Activated CD4-positive, alpha-beta T cell treated with anti-CD3 and anti-CD28 coated beads, Interleukin-2, amount 50 U/mL, for 48 hours (primary cell): ENCODE data around the gene EXOC4.
"Not testable (repeated sequence)": the region's sequence is repeated elsewhere in the genome, so short reads cannot be mapped to it uniquely, and the experiment has no call there.

ENCODE experiments used
- DNase-seq, 2 experiments: peaks; one replicate each; pipeline ENCODE4 v3.0.0-alpha.2; 2020

Gene EXOC4

DNA sequence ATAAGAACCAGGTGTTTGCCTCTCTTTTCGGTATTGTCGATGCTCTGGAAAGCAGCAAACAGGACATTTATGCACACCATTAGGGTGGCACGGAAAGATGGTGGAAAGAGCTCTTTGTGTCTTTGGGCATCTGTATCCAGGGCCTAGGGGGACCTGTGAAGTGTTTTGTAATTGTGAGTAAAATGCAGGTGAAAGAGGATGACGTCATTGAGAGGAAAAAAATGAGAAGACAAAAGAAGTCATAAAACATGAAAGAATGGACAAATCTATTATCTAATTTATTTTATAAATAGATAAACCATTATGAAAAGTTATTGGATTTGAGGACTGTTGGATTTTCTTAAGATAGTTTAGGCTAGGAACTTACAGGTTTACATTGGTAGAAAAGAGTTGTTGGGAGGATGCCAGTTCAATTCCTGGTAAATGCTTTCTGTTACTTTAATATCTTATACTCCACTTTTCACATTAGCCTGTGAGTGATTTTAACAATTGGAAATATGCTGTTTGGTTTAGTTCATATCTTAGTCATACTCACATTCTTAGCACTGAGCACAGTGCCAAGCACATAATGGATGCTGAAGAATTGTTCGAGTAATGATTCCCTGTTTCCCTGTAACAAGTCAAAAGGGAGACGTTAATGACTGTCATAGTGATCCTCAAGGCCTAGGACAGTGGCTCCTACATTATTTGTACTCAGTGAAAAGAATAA is 62.6 kb downstream of the EXOC4 start:
- DNase-seq, result no peak

DNA sequence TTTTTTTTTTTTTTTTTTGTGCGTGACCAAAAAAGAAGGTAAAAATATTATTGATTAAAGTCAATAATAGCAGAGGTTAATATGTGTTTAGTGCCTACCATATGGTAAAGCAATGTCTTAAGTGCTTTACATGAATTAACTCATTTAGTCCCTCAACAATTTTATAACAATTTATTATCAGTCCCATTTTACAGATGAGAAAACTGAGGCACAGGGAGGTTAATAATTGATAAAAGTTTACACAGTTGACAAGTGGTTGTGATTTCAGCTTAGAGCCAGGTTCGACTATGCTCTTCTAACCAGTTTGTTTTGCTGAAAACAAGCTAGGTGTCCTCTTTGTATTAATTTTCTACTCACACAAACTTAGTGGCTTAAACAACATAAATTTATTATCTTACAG is 67.0 kb downstream of the EXOC4 start:
- DNase-seq, result no peak

DNA sequence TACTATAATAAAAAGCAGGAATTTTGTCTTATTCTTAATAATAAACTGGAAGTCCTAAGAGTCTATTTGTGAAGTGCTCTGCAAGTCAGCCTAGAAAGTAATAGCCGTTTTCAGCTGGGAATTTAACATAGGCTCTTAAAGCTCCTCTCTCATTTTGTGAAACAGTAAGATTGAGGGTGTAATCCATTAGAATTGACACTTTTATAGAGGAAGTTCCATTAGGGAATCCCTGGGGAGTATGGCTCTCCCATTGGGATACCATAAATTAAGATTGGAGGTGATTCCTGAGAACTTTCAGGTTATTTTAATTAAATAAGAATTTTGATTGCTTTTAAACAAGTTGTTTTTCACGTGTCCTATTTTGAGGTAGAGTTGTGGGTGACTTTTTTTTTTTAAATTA is 68.0 kb downstream of the EXOC4 start:
- DNase-seq, result no peak

GRCh38 chr7:133321366-133321765 is 68.5 kb downstream of the EXOC4 start:
- not testable (repeated sequence) for DNase-seq

DNA sequence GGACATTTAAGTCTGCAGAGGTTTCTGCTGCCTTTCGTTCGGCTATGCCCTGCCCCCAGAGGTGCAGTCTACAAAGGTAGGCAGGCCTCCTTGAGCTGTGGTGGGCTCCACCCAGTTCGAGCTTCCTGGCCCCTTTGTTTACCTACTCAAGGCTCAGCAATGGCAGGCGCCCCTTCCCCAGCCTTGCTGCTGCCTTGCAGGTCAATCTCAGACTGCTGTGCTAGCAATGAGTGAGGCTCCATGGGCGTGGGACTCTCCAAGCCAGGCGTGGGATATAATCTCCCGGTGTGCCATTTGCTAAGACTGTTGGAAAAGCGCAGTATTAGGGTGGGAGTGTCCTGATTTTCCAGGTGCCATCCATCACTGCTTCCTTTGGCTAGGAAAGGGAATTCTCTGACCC is 73.9 kb downstream of the EXOC4 start:
- not testable (repeated sequence) for DNase-seq

- DNase-seq, result not testable (repeated sequence)
These were observed 75.1 kb downstream of the EXOC4 start for GRCh38 chr7:133328021-133328420.

DNA sequence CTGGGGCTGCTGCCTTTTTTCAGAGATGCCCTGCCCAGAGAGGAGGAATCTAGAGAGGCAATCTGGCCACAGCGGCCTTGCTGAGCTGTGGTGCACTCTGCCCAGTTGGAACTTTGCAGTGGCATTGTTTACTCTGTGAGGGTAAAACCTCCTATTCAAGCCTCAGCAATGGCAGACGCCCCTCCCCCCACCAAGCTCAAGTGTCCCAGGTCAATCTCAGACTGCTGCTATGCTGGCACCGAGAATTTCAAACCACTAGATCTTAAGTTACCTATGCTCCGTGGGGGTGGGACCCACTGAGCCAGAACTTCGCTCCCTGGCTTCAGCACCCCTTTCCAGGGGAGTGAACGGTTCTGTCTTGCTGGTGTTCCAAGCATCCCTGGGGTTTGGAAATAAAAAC is 77.2 kb downstream of the EXOC4 start:
- DNase-seq, result no peak

DNA sequence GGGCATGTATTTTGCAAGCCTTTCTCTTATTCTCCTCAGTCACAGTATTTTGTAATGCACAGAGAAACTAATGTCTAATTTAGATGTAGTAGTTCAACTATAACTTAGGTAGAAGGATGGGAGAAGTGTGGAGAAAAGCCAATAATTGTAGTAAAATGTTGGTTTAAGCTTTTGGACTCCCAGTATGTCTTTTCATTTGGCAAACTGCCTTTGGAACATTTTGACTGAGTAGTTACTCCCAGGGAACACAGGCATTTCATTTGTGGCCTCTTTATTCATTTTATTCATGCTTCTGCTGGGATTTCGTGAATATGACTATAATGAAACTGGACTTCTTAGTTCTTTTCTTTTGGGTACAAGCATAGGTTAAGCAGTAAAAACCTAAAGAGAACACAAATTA is 79.0 kb downstream of the EXOC4 start:
- DNase-seq, result no peak

GRCh38 chr7:133339772-133340171 is 86.9 kb downstream of the EXOC4 start:
- DNase-seq, result no peak

- no peak for DNase-seq
These were observed 91.4 kb downstream of the EXOC4 start for GRCh38 chr7:133344275-133344674.

DNA sequence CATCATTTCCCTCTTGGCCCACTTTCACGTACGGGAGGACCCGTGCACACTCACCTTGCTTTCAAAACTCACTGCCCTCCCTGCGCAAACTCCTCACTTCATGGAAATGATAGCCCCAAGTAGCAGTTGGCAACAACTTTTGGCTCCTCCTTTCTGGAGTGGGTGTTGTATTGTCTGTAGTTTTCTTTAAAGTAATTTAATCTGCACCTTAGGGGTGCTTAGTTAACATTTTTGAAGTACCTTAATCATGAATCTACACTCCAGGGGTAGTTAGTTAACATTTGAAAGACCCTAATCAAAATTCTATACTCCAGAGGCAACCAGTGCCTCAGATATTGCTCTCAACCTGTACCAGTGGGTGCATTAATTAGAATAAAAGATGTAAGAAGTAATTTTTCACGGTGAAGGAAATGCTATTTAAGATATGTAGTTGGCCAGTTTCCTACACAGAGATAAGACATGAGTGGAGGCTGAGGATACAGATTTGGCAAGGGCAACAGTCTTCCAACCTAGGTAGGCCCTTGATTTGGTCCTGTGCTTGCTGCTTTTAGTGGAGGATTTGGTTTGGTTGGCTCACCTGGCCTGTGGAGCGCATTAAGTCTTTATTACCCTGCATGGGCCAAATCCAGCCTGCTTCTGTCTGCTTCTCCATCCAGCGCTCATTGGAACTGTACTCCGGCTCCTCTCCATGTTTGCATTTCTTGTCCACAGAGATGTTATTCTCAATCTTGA is 93.0 kb downstream of the EXOC4 start:
- no peak for DNase-seq

DNA sequence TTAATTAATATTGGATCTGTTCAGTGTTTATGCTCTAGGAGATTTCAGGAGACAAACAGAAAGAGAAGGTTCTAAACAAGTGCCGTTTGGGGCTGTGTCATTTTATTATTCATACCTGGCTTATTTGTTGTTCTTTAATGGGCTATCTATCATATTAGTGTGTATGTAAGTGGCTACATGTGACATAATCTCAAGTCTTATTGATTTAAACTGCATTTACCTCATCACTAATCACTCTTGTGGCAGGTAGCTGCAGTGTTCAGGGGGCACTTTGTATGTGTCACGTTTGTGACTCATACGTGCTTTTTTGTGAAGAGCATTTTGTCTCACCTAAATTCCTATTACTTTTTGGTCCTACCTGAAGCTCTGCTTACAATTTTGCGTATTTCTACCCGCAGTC is 95.4 kb downstream of the EXOC4 start:
- DNase-seq, result no peak

GRCh38 chr7:133349101-133349500 is 96.2 kb downstream of the EXOC4 start:
- DNase-seq, result no peak

DNA sequence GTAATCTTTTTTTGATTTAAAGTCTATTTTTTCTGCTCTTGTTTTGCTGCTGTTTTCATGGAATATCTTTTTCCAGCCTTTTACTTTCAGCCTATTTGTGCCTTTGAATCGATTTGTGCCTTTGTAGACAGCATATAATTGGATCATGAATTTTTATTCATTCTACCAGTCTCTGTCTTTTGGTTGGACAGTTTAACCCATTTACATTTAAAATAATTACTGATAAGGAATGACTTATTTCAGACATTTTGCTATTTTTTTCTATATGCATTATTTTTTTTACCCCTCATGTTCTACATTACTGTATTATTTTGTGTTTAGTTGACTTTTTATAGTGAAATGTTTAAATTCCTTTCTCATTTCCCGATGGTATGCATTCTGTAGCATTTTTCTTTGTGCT is 99.6 kb downstream of the EXOC4 start:
- no peak for DNase-seq

DNA sequence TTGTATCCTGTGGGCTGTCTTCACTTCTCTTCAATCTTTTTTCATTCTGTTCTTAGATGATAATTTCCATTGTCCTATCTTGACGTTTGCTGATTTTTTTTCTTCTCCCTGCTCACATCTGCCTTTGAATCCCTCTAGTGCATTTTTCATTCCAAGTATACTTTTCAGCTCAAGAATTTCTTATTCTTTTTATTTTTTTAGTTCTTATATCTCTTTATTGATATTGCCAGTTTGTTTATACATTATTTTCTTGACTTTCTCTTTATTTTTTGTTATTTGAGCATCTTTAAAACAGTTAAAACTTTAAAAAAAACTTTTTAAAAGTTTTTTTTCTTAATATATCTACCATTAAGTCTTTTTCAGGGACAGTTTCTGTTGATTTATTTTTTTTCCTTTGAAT is 100.9 kb downstream of the EXOC4 start:
- no peak for DNase-seq

DNA sequence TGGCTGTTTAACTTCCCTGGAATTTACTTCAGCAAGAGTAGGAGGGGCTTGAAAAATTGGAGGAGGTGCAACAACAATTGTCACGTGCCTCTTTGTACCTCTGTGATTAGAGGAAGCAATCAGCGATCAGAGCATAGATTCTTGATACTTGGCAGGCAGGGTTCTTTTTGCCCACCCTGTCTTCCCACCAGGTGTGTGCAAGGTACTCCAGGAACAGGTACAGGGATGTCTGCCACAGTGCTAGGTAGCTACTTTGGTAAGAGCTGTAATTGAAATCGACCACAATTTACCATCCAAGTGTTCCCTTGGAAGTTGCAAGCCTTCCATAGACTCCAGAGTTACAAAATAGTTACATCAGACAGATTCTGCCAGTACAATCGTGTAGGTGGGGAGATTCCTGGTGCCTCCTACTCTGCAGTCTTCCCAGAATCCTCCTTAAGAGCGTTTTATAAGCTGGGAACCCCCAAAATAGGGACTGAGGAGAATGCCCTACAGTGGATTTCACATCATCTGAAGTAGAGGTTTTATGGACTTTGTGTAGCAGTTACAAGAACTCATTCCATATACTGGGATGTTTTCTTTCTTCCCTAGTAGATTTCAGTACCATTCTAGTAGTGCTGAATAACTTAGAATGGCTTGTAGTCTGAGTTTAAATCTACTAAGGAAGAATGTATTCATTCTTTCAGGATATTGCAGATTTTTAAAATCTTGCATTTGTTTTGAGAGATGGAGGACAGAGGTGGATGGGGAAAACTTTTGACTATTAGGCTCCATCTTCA is 101.9 kb downstream of the EXOC4 start:
- DNase-seq, result no peak

- DNase-seq, result no peak
These were observed 102.4 kb downstream of the EXOC4 start for GRCh38 chr7:133355325-133355708.

GRCh38 chr7:133355822-133356221 is 102.9 kb downstream of the EXOC4 start:
- DNase-seq, result no peak

DNA sequence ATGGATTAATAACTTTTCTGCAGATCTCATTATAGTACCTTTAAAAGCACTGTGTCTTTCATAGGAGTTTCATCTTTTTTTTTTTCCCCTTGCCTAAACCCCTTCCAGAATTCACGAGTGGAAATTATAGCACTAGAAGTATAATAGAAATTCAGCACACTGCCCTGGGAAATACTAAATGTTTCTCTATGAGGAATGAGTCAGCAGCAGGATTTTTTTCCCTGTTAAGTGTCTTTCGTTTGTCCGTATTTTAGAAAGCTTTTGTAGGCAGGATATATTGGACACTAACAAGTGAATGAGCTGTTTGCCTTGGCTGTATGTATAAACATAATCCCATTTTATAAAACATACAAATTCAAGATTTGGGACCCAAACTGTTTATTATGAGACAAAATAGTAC is 105.8 kb downstream of the EXOC4 start:
- no peak for DNase-seq

- DNase-seq, result no peak
These were observed 106.6 kb downstream of the EXOC4 start for GRCh38 chr7:133359449-133359848.

DNA sequence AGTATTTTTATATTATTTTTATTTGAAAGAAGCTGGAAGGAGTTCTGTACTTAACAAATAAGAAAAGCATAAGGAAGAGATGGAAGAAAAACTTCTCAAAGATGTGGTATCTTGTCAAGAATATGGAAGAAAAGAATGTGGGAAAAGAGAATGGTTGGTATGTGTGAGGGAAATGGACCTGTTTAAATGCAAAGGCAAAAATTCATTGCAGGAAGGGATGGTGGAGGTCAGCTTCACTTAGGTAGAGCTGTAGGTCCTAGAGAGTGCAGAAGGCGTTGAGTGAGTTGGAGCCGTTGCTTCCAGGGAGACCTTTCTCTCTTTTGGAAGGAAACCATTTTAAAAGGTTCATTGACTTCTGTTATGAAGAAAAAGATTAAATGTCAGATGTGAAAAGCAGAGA is 107.3 kb downstream of the EXOC4 start:
- DNase-seq, result no peak

DNA sequence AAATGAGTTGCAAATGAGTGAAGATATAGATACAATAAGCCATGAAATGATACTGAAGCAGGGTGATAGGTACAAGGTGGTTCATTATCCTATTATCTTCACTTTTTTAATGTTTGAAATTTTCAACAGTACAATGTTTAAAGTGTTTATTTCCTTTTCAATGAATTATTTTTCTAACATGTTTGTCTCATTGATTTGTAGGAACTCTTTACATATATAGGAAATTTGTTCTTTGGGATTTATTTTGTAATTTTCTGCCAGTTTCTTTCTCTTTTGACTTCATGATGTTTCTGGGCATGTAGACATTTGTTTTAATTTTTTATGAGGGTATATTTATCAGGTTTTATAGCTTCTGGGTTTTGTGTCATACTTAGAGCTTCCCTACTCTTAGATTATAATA is 108.9 kb downstream of the EXOC4 start:
- no peak for DNase-seq

DNA sequence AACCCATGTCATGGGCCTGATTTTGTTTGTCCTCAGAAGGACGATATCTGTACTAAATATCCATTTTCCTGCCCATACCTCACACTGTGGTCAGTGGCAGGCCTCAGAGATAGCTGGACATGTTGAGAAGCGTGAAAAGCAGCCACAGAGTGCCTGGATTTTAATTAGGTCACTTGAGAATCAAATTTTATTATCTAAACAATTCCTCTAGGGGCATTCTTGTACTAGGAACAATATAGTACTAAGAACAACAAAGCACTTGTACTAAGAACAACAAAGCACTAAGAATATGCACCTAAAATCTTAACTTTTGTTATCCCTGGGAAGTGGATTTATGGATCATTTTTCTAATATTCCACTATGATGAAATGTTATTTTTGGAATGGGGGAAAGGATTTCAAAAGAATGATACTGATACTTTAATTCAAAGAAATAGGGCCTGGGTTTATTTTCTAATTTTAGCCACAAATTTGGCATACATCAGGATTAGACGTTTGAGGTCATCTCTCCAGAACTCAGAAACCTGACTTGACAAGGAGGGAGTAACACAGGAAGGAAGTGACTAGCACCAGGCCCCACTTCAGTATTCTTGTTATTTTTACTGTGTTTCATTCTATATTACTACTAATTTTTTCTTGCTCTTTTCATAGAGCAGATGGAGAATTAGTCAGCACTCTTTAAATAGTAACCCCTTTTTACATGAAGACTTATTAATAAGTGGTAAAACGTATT is 112.2 kb downstream of the EXOC4 start:
- DNase-seq, result no peak
